Right ventricle myocardium superior (tissue), 1 donor: Measurements from ENCODE around the gene HAX1. TPM values are rescaled to one million over a fixed set of nuclear protein-coding genes. Genes with fewer than 3 reads are reported as not detected.
"Not testable (repeated sequence)": the region's sequence is repeated elsewhere in the genome, so short reads cannot be mapped to it uniquely, and the experiment has no call there.

Source experiments
- ATAC-seq: fragments of 200-7000 bp; cut with Tn5 transposase; one replicate; pipeline ENCODE4 v1.9.1; 2020; ENCODE audit warnings: mild to moderate bottlenecking; ENCODE audit not compliant: poor library complexity
- DNase-seq: peaks from one replicate; pipeline ENCODE4 v3.0.0-alpha.2; 2020
- intact Hi-C: fragments of 100-400 bp; cut with DNase I; formaldehyde crosslinking; loops from one replicate; pipeline ENCODE4 v1.11.2; 2022
- total RNA-seq: library from RNA; stranded (reverse); fragmentation: NEBNext Ultra II Directional; extraction: Animal tissue kit (Norgen Biotek cat#: 25700); gene quantifications from one replicate; pipeline ENCODE4 v1.2.1, GENCODE V29; 2021
- donor health status: DM: no; HTN: yes; CAD: no; lungs with severe emphysema.

HAX1 gene
- total RNA-seq, 1 donor from 2014 or later: 166 TPM

GRCh38 chr1:154265586-154265985, 6.8 kb upstream of the HAX1 start:
- DNase-seq (no peak), ATAC-seq (no peak)
- intact Hi-C loops: loop anchor here (10.0 kb wide), 1 partner anchor 61 kb away; the partner anchor contains the start of gene CFAP141

- intact Hi-C loops: loop anchor here (10.0 kb wide), 1 partner anchor 54 kb away; the partner anchor contains the start of genes AQP10 and ATP8B2
These were observed 1.6 kb upstream of the HAX1 start for GRCh38 chr1:154270833-154271232.

GRCh38 chr1:154272999-154273563, 652 bp downstream of the HAX1 start:
- no peak for ATAC-seq
- intact Hi-C loops: loop anchor here (10.0 kb wide), 1 partner anchor 52 kb away; the partner anchor contains the start of genes AQP10 and ATP8B2

More at GRCh38 chr1:154270833-154271232, 1.6 kb upstream of the HAX1 start:
- DNase-seq: no peak
- ATAC-seq: no peak

GRCh38 chr1:154276797-154277196, 4.4 kb downstream of the HAX1 start:
- intact Hi-C loops: loop anchor here (10.0 kb wide), 1 partner anchor 48 kb away; the partner anchor contains the start of genes AQP10 and ATP8B2
- DNase-seq (no peak), ATAC-seq (no peak)

More at GRCh38 chr1:154272999-154273563, 652 bp downstream of the HAX1 start:
- DNase-seq: no peak

GRCh38 chr1:154287591-154287990, 15.2 kb downstream of the HAX1 start:
- ATAC-seq, DNase-seq, intact Hi-C loops: not testable (repeated sequence)

GRCh38 chr1:154288661-154289060, 16.2 kb downstream of the HAX1 start:
- ATAC-seq (no peak), DNase-seq (no peak)

GRCh38 chr1:154290921-154291320, 18.5 kb downstream of the HAX1 start:
- intact Hi-C loops: no loop called here
- no peak for DNase-seq
- no peak for ATAC-seq

More at GRCh38 chr1:154288661-154289060, 16.2 kb downstream of the HAX1 start:
- intact Hi-C loops: no loop called here

- DNase-seq (no peak), ATAC-seq (no peak)
- intact Hi-C loops: no loop called here
These were observed 23.2 kb downstream of the HAX1 start for GRCh38 chr1:154295408-154296235.

GRCh38 chr1:154301582-154301981, 29.2 kb downstream of the HAX1 start:
- intact Hi-C loops: no loop called here
- ATAC-seq: no peak

GRCh38 chr1:154304664-154305337, 32.4 kb downstream of the HAX1 start:
- ATAC-seq (no peak), DNase-seq (no peak)
- intact Hi-C loops: no loop called here

More at GRCh38 chr1:154301582-154301981, 29.2 kb downstream of the HAX1 start:
- no peak for DNase-seq

GRCh38 chr1:154306151-154306550, 33.7 kb downstream of the HAX1 start:
- no peak for ATAC-seq
- no peak for DNase-seq
- intact Hi-C loops: no loop called here

- ATAC-seq, intact Hi-C loops, DNase-seq: not testable (repeated sequence)
These were observed 35.3 kb downstream of the HAX1 start for GRCh38 chr1:154307670-154308270.

GRCh38 chr1:154309136-154309535, 36.7 kb downstream of the HAX1 start:
- ATAC-seq, DNase-seq, intact Hi-C loops: not testable (repeated sequence)

- ATAC-seq, DNase-seq, intact Hi-C loops: not testable (repeated sequence)
These were observed 40.0 kb downstream of the HAX1 start for GRCh38 chr1:154312229-154313065.

- ATAC-seq (no peak), DNase-seq (no peak)
- intact Hi-C loops: no loop called here
These were observed 40.6 kb downstream of the HAX1 start for GRCh38 chr1:154313066-154313356.

GRCh38 chr1:154314226-154314625, 41.8 kb downstream of the HAX1 start:
- intact Hi-C loops, DNase-seq, ATAC-seq: not testable (repeated sequence)

- ATAC-seq: no peak
- no peak for DNase-seq
- intact Hi-C loops: no loop called here
These were observed 44.3 kb downstream of the HAX1 start for GRCh38 chr1:154316704-154317103.

GRCh38 chr1:154318386-154318785, 46.0 kb downstream of the HAX1 start:
- ATAC-seq (no peak), DNase-seq (no peak)
- intact Hi-C loops: no loop called here
